HepG2 (cell line): ENCODE data around the gene SLC6A5. TPM values are rescaled to one million over a fixed set of nuclear protein-coding genes. Genes with fewer than 3 reads are reported as not detected.

Experiments
- FOXC1 ChIP-seq: sonication (generic); formaldehyde crosslinking; IDR thresholded peaks from 2 replicates; pipeline ENCODE4 v1.8.0; 2022; ENCODE audit warnings: mild to moderate bottlenecking, missing genetic modification reagents, borderline replicate concordance
- HDAC1 ChIP-seq: sonication (generic); formaldehyde crosslinking; IDR thresholded peaks from 2 replicates; pipeline ENCODE4 v1.5.1; 2020; ENCODE audit warnings: mild to moderate bottlenecking, missing genetic modification reagents
- NFKBIZ ChIP-seq: IDR thresholded peaks from 2 replicates; pipeline ENCODE4 v1.6.1; 2018; ENCODE audit warnings: missing genetic modification reagents, missing compliant biosample characterization
- NKX3-1 ChIP-seq: sonication (generic); formaldehyde crosslinking; IDR thresholded peaks from 2 replicates; pipeline ENCODE4 v1.5.0; 2020; ENCODE audit warnings: missing genetic modification reagents
- SALL2 ChIP-seq: sonication (generic); formaldehyde crosslinking; IDR thresholded peaks from 2 replicates; pipeline ENCODE4 v1.8.1; 2023; ENCODE audit warnings: mild to moderate bottlenecking, missing genetic modification reagents, inconsistent platforms
- SETDB1 ChIP-seq: sonication (generic); formaldehyde crosslinking; IDR thresholded peaks from 2 replicates; pipeline ENCODE4 v1.5.1; 2020; ENCODE audit warnings: missing genetic modification reagents, mild to moderate bottlenecking, borderline replicate concordance
- SP5 ChIP-seq: IDR thresholded peaks from 2 replicates; pipeline ENCODE4 v1.6.1; 2016; ENCODE audit warnings: low read depth, borderline replicate concordance
- TSC22D2 ChIP-seq: sonication (generic); formaldehyde crosslinking; IDR thresholded peaks from 2 replicates; pipeline ENCODE4 v1.5.1; 2020; ENCODE audit warnings: missing genetic modification reagents, mild to moderate bottlenecking, borderline replicate concordance
- YY1 ChIP-seq: IDR thresholded peaks from 2 replicates; pipeline ENCODE4 v1.6.1; 2011; ENCODE audit warnings: low read length, low read depth, moderate library complexity, mild to moderate bottlenecking; ENCODE audit not compliant: insufficient read depth, insufficient replicate concordance
- ZBTB1 ChIP-seq: sonication (generic); formaldehyde crosslinking; IDR thresholded peaks from 2 replicates; pipeline ENCODE4 v1.4.0; 2020; ENCODE audit warnings: missing genetic modification reagents, borderline replicate concordance
- ZBTB20 ChIP-seq: sonication (generic); formaldehyde crosslinking; IDR thresholded peaks from 2 replicates; pipeline ENCODE4 v1.8.1; 2023; ENCODE audit warnings: missing genetic modification reagents, low read depth, mild to moderate bottlenecking, borderline replicate concordance
- ZFAT ChIP-seq: sonication (generic); formaldehyde crosslinking; conservative IDR thresholded peaks from 2 replicates; pipeline ENCODE4 v1.8.1; 2023; ENCODE audit warnings: missing genetic modification reagents, inconsistent platforms
- ZNF101 ChIP-seq: sonication (generic); formaldehyde crosslinking; IDR thresholded peaks from 2 replicates; pipeline ENCODE4 v1.4.0; 2020; ENCODE audit warnings: mild to moderate bottlenecking, low read depth, missing genetic modification reagents, borderline replicate concordance
- ZNF12 ChIP-seq: sonication (generic); formaldehyde crosslinking; IDR thresholded peaks from 2 replicates; pipeline ENCODE4 v1.5.0; 2020; ENCODE audit warnings: missing genetic modification reagents
- ZNF136 ChIP-seq: sonication (generic); formaldehyde crosslinking; IDR thresholded peaks from 2 replicates; pipeline ENCODE4 v1.8.1; 2022; ENCODE audit warnings: low read depth, mild to moderate bottlenecking, moderate library complexity, missing genetic modification reagents
- ZNF30 ChIP-seq: sonication (generic); formaldehyde crosslinking; IDR thresholded peaks from 2 replicates; pipeline ENCODE4 v1.5.0; 2020; ENCODE audit warnings: mild to moderate bottlenecking, missing genetic modification reagents
- ZNF331 ChIP-seq: sonication (generic); formaldehyde crosslinking; IDR thresholded peaks from 2 replicates; pipeline ENCODE4 v1.4.0; 2020; ENCODE audit warnings: missing genetic modification reagents
- ZNF431 ChIP-seq: sonication (generic); formaldehyde crosslinking; IDR thresholded peaks from 2 replicates; pipeline ENCODE4 v1.9.0; 2022; ENCODE audit warnings: missing genetic modification reagents, low read depth, mild to moderate bottlenecking, borderline replicate concordance
- ZNF468 ChIP-seq: sonication (generic); formaldehyde crosslinking; IDR thresholded peaks from 2 replicates; pipeline ENCODE4 v1.8.0; 2022; ENCODE audit warnings: mild to moderate bottlenecking, moderate library complexity, missing genetic modification reagents
- ZNF563 ChIP-seq: sonication (generic); formaldehyde crosslinking; IDR thresholded peaks from 2 replicates; pipeline ENCODE4 v1.8.0; 2022; ENCODE audit warnings: mild to moderate bottlenecking, moderate library complexity, missing genetic modification reagents
- ZNF761 ChIP-seq: sonication (generic); formaldehyde crosslinking; conservative IDR thresholded peaks from 2 replicates; pipeline ENCODE4 v1.4.0; 2020; ENCODE audit warnings: mild to moderate bottlenecking, missing genetic modification reagents
- ZNF841 ChIP-seq: sonication (generic); formaldehyde crosslinking; IDR thresholded peaks from 2 replicates; pipeline ENCODE4 v1.8.1; 2023; ENCODE audit warnings: missing genetic modification reagents, borderline replicate concordance
- ZNF850 ChIP-seq: sonication (generic); formaldehyde crosslinking; conservative IDR thresholded peaks from 2 replicates; pipeline ENCODE4 v1.9.0; 2021; ENCODE audit warnings: mild to moderate bottlenecking, missing genetic modification reagents
- ZSCAN9 ChIP-seq: IDR thresholded peaks from 2 replicates; pipeline ENCODE4 v1.6.1; 2016; ENCODE audit warnings: borderline replicate concordance
- polyA plus RNA-seq, 8 experiments: library from polyadenylated mRNA; depleted of rRNA in 3 of 8; stranded (reverse) in 7 of 8; unstranded in 1 of 8; fragments of >200 nt; fragmentation: Illumina TruSeq in 4 of 8; extraction: Trizol in 4 of 8; gene quantifications; 2 replicates each; pipeline versions ENCODE4 v1.2.1 to v1.2.3, GENCODE V29; 2011 to 2016; ENCODE audit warnings: low read depth in 4 of 8, missing spikeins in 1 of 8, mixed read lengths in 1 of 8; ENCODE audit not compliant: insufficient read depth in 1 of 8
- total RNA-seq, 5 experiments: library from RNA; depleted of rRNA; stranded (reverse); fragments of >200 nt; fragmentation: Illumina TruSeq; extraction: Trizol; gene quantifications; 2 replicates each; pipeline ENCODE4 v1.2.3, GENCODE V29; 2016; ENCODE audit warnings: low read depth in 1 of 5
- TF ChIP-seq, protein P1 (sequence below): sonication (generic); formaldehyde crosslinking; IDR thresholded peaks from 2 replicates; pipeline ENCODE4 v1.4.0; 2020; ENCODE audit warnings: missing genetic modification reagents, borderline replicate concordance
- TF ChIP-seq, protein P2 (sequence below): sonication (generic); formaldehyde crosslinking; IDR thresholded peaks from 2 replicates; pipeline ENCODE4 v1.4.0; 2020; ENCODE audit warnings: missing genetic modification reagents
- TF ChIP-seq, protein P3 (sequence below): sonication (generic); formaldehyde crosslinking; IDR thresholded peaks from 2 replicates; pipeline ENCODE4 v1.8.1; 2023; ENCODE audit warnings: mild to moderate bottlenecking, missing genetic modification reagents, borderline replicate concordance

SLC6A5 gene
- total and polyA plus RNA-seq, 2 of the 13 experiments (the other 11 are each of a cell fraction or from before 2014, with no cell fraction given) = not detected

DNA sequence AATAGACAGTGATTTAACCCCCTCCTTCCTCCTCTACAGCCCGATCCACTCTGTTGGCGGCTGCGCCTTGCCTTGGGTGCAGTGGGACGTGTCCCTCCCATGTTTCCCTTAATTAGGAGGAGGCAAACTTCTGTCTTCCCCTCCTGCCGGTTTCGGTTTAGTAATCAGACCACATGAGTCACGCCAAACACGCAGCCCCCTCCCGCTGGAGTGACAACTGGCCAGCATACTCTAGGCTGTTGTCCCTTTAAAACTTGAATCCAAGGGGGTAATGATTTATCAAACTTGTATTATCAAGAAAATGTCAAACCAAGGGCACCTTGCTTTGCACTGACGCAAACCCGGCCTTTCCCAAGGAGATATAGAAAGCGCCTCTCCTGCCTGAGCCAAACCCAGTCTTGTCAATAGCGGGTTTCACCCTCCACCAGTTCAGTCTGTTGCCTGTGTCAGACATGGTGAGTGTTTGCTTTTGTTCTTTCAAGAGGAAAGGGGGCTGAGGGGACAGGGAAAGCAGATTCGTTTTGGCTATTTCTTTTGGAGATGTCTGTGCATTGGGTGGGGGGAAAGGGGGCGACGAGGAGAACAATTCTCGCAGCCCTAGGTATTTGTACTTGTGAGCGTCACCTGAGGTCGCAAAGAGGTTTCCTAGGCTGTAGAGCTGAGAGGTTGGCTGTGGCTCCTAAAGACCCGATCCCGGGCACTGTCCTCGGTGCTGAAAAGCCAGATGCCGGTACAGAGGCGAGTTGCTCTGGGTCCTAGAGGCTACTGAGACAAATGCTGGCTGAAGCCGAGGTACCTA is at the start of gene SLC6A5 (continued):
- TF ChIP-seq FOXC1 = no peak
- TF ChIP-seq ZBTB20 (CRISPR knock-in tag) = peak; percentile 47; the same call in 1 of the 2 replicates
- no peak for TF ChIP-seq SETDB1
- TF ChIP-seq ZNF101 = no peak
- no peak for TF ChIP-seq YY1
- no peak for TF ChIP-seq ZBTB1 (CRISPR knock-in tag)
- TF ChIP-seq, protein P1, sequence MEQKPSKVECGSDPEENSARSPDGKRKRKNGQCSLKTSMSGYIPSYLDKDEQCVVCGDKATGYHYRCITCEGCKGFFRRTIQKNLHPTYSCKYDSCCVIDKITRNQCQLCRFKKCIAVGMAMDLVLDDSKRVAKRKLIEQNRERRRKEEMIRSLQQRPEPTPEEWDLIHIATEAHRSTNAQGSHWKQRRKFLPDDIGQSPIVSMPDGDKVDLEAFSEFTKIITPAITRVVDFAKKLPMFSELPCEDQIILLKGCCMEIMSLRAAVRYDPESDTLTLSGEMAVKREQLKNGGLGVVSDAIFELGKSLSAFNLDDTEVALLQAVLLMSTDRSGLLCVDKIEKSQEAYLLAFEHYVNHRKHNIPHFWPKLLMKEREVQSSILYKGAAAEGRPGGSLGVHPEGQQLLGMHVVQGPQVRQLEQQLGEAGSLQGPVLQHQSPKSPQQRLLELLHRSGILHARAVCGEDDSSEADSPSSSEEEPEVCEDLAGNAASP (CRISPR knock-in tag) = no peak; the same call in 1 of the 2 replicates
- TF ChIP-seq ZNF12 (CRISPR knock-in tag) = no peak
- TF ChIP-seq, protein P2, sequence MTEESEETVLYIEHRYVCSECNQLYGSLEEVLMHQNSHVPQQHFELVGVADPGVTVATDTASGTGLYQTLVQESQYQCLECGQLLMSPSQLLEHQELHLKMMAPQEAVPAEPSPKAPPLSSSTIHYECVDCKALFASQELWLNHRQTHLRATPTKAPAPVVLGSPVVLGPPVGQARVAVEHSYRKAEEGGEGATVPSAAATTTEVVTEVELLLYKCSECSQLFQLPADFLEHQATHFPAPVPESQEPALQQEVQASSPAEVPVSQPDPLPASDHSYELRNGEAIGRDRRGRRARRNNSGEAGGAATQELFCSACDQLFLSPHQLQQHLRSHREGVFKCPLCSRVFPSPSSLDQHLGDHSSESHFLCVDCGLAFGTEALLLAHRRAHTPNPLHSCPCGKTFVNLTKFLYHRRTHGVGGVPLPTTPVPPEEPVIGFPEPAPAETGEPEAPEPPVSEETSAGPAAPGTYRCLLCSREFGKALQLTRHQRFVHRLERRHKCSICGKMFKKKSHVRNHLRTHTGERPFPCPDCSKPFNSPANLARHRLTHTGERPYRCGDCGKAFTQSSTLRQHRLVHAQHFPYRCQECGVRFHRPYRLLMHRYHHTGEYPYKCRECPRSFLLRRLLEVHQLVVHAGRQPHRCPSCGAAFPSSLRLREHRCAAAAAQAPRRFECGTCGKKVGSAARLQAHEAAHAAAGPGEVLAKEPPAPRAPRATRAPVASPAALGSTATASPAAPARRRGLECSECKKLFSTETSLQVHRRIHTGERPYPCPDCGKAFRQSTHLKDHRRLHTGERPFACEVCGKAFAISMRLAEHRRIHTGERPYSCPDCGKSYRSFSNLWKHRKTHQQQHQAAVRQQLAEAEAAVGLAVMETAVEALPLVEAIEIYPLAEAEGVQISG (CRISPR knock-in tag) = 0 out of 2 replicates have a peak, but pooled peaks have one; percentile 35
- 0 out of 2 replicates have a peak, but pooled peaks have one; percentile 30 for TF ChIP-seq ZNF563 (CRISPR knock-in tag)
- TF ChIP-seq ZNF431 (CRISPR knock-in tag) = no peak
- no peak for TF ChIP-seq ZNF136 (CRISPR knock-in tag)
- no peak for TF ChIP-seq ZNF761 (CRISPR knock-in tag)
- TF ChIP-seq SP5 (CRISPR knock-in tag) = no peak
- TF ChIP-seq ZSCAN9 (CRISPR knock-in tag) = 0 out of 2 replicates have a peak, but pooled peaks have one; percentile 33
- no peak for TF ChIP-seq ZNF850 (CRISPR knock-in tag)
- TF ChIP-seq TSC22D2 (CRISPR knock-in tag) = no peak
- no peak for TF ChIP-seq ZFAT (CRISPR knock-in tag)
- TF ChIP-seq ZNF331 (CRISPR knock-in tag) = 0 out of 2 replicates have a peak, but pooled peaks have one; percentile 29
- no peak for TF ChIP-seq ZNF30 (CRISPR knock-in tag)
- TF ChIP-seq HDAC1 (CRISPR knock-in tag) = no peak
- TF ChIP-seq, protein P3, sequence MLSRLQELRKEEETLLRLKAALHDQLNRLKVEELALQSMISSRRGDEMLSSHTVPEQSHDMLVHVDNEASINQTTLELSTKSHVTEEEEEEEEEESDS (CRISPR knock-in tag) = no peak
- TF ChIP-seq ZNF841 (CRISPR knock-in tag) = no peak
- TF ChIP-seq NKX3-1 (CRISPR knock-in tag) = 0 out of 2 replicates have a peak, but pooled peaks have one; percentile 48
- TF ChIP-seq ZNF468 (CRISPR knock-in tag) = no peak
- no peak for TF ChIP-seq NFKBIZ
- TF ChIP-seq SALL2 (CRISPR knock-in tag) = no peak
